HepG2 (cell line): Measurements from ENCODE around the gene ZNF77.

Experiments used
- ATF1 ChIP-seq: IDR thresholded peaks from 2 replicates; pipeline ENCODE4 v1.6.1; 2016; ENCODE audit warnings: mild to moderate bottlenecking, control low read depth
- FOXK2 ChIP-seq: fragments of 450-650 bp; IDR thresholded peaks from 2 replicates; pipeline ENCODE4 v1.6.1; 2016
- GZF1 ChIP-seq: sonication (generic); formaldehyde crosslinking; IDR thresholded peaks from 2 replicates; pipeline ENCODE4 v1.5.1; 2020; ENCODE audit warnings: mild to moderate bottlenecking, missing genetic modification reagents
- HNRNPK ChIP-seq: fragments of 200-400 bp; formaldehyde crosslinking; IDR thresholded peaks from 2 replicates; pipeline ENCODE4 v1.6.1; 2018; ENCODE audit warnings: low read length, low read depth, moderate library complexity, mild to moderate bottlenecking; ENCODE audit not compliant: poor library complexity, severe bottlenecking
- MEIS1 ChIP-seq: sonication (generic); formaldehyde crosslinking; IDR thresholded peaks from 2 replicates; pipeline ENCODE4 v1.9.0; 2021; ENCODE audit warnings: mild to moderate bottlenecking, missing genetic modification reagents, moderate library complexity, borderline replicate concordance
- PHF8 ChIP-seq: sonication (generic); formaldehyde crosslinking; IDR thresholded peaks from 2 replicates; pipeline ENCODE4 v1.5.0; 2020; ENCODE audit warnings: missing genetic modification reagents
- POLR2A ChIP-seq, 2 experiments: IDR thresholded peaks; 2 replicates each; pipeline ENCODE4 v1.6.1; 2011; ENCODE audit warnings: low read depth in 2 of 2, low read length in 2 of 2, mild to moderate bottlenecking in 1 of 2, moderate library complexity in 1 of 2; ENCODE audit not compliant: insufficient read depth in 1 of 2
- STAT5B ChIP-seq: sonication (generic); formaldehyde crosslinking; IDR thresholded peaks from 2 replicates; pipeline ENCODE4 v1.4.0; 2020; ENCODE audit warnings: missing genetic modification reagents
- TAF1 ChIP-seq: sonication (generic); formaldehyde crosslinking; IDR thresholded peaks from 2 replicates; pipeline ENCODE4 v1.4.0; 2020; ENCODE audit warnings: missing genetic modification reagents
- ZFAT ChIP-seq: sonication (generic); formaldehyde crosslinking; conservative IDR thresholded peaks from 2 replicates; pipeline ENCODE4 v1.8.1; 2023; ENCODE audit warnings: missing genetic modification reagents, inconsistent platforms
- ZNF720 ChIP-seq: sonication (generic); formaldehyde crosslinking; IDR thresholded peaks from 2 replicates; pipeline ENCODE4 v1.4.0; 2020; ENCODE audit warnings: missing genetic modification reagents
- TF ChIP-seq, protein P1 (sequence below): sonication (generic); formaldehyde crosslinking; conservative IDR thresholded peaks from 2 replicates; pipeline ENCODE4 v1.5.0; 2020; ENCODE audit warnings: missing genetic modification reagents

DNA sequence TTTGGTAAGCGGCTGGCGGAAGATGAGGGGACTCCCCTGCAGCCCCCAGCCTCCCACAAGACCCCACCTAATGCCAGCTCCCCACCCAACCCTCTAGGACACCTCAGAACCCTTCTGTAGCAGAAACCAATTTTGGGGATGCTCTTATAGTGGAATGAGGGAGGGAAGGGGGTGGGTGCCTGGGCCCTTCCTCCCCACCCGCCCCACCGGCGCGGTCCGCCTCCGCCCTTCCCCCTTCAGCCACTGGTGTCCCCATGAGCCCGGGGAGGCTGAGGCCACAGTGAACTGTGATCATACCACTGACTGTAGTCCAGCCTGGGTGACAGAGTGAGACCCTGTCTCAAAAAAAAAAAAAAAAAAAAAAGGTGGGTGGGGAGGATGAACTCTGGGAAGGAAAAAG, 48.8 kb upstream of the ZNF77 start:
- TF ChIP-seq MEIS1 (CRISPR knock-in tag) (no peak), POLR2A (IDR thresholded peaks at IDR 0.05; ENCODE audit: insufficient read depth in 1 of 2, low read depth in 2 of 2, low read length in 2 of 2) (no peak), GZF1 (no peak), STAT5B (CRISPR knock-in tag) (no peak), FOXK2 (no peak), ZFAT (CRISPR knock-in tag) (no peak), PHF8 (no peak), TAF1 (CRISPR knock-in tag) (no peak), ATF1 (no peak), ZNF720 (no peak), HNRNPK (no peak)
- TF ChIP-seq, protein P1, sequence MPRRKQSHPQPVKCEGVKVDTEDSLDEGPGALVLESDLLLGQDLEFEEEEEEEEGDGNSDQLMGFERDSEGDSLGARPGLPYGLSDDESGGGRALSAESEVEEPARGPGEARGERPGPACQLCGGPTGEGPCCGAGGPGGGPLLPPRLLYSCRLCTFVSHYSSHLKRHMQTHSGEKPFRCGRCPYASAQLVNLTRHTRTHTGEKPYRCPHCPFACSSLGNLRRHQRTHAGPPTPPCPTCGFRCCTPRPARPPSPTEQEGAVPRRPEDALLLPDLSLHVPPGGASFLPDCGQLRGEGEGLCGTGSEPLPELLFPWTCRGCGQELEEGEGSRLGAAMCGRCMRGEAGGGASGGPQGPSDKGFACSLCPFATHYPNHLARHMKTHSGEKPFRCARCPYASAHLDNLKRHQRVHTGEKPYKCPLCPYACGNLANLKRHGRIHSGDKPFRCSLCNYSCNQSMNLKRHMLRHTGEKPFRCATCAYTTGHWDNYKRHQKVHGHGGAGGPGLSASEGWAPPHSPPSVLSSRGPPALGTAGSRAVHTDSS (CRISPR knock-in tag), result no peak
